Activated CD4-positive, alpha-beta T cell treated with anti-CD3 and anti-CD28 coated beads for 1 hour (primary cell): Measurements from ENCODE around the gene ITGAL.
"Not testable (repeated sequence)": the region's sequence is repeated elsewhere in the genome, so short reads cannot be mapped to it uniquely, and the experiment has no call there.

Source experiments
- DNase-seq: peaks from one replicate; pipeline ENCODE4 v3.0.0-alpha.2; 2020

ITGAL gene

GRCh38 chr16:30458561-30459394, 13.8 kb upstream of the ITGAL start:
- peak; percentile 51 for DNase-seq

- no peak for DNase-seq
Observed at GRCh38 chr16:30459456-30459855, 13.1 kb upstream of the ITGAL start.

DNA sequence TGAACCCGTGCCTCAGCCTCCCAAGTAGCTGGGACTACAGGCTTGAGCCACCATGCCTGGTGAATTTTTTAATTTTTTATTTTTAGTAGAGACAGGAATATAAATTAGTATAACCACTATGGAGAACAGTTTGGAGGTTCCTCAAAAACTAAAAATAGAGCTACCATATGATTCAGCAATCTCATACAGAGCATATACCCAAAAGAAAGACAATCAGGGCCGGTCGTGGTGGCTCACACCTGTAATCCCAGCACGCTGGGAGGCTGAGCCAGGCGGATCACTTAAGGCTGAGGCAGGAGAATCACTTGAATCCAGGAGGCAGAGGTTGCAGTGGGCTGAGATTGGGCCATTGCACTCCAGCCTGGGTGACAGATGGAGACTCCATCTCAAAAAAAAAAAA, 11.1 kb upstream of the ITGAL start:
- DNase-seq, result not testable (repeated sequence)

DNA sequence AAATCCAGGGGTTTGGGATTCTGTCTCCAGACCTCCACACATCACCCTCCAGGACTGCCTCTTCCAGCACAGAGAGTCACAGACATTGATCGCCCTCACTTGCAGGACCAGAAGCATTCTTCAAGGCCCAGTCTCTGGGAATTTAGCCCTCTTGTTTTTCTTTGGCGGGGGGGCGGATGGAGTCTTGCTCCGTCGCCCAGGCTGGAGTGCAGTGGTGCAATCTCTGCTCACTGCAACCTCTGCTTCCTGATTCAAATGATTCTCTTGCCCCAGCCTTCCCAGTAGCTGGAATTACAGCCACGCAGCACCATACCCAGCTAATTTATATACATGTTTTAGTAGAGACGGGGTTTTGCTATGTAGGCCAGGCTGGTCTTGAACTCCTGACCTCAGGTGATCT, 8.5 kb upstream of the ITGAL start:
- DNase-seq, result no peak

GRCh38 chr16:30470170-30470512, 2.4 kb upstream of the ITGAL start:
- DNase-seq, result no peak

GRCh38 chr16:30470632-30470995, 1.9 kb upstream of the ITGAL start:
- DNase-seq, result no peak

- DNase-seq, result peak; percentile 22
Observed at GRCh38 chr16:30473231-30474073, 910 bp downstream of the ITGAL start.

- DNase-seq, result no peak
Observed at GRCh38 chr16:30474074-30474452, 1.5 kb downstream of the ITGAL start.

DNA sequence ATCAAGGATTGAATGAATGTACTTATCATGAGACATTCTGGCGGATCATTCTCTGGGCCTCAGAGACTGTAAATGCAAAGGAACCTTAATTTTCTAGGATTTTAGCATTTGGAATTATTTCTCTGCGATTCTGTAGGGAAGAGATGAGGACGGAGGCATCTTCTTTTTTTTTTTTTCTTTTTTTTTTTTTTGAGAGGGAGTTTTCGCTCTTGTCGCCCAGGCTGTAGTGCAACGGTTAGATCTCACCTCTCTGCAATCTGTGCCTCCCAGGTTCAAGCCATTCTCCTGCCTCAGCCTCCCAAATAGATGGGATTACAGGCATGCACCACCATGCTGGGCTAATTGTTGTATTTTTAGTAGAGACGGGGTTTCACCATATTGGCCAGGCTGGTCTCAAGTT, 2.1 kb downstream of the ITGAL start:
- no peak for DNase-seq

DNA sequence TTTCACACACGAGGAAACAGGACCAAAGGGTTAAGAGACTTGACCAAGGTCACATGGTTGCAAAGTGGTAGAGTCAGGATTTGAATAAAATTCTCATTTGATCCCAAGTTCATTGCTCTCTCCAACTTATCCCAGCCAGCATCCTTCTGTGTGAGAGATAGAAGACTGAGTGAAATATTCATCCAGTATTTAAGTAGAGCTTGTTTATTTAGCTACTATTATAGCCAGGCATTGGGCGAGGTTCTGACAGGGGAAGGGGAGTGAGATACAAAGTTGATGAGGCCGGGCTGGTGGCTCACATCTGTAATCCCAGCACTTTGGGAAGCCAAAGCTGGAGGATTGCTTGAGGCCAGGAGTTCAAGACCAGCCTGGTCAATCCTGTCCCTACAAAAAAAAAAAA, 4.4 kb downstream of the ITGAL start:
- no peak for DNase-seq

GRCh38 chr16:30477773-30478172, 5.2 kb downstream of the ITGAL start:
- DNase-seq, result not testable (repeated sequence)

- no peak for DNase-seq
Observed at GRCh38 chr16:30478766-30479478, 6.4 kb downstream of the ITGAL start.

DNA sequence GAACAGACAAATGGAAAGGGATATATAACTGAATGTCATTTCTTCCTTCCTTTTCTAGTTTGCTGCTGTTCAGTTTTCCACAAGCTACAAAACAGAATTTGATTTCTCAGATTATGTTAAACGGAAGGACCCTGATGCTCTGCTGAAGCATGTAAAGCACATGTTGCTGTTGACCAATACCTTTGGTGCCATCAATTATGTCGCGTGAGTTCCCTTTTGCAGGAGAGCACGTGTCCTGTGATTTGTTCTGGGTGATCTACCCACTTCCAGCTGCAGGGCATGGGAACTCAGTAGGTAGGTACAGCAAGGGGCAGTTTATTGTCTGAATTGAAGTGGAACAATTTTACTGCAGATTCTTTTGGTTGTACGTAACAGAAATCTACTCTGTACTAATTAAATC, 8.8 kb downstream of the ITGAL start:
- no peak for DNase-seq

DNA sequence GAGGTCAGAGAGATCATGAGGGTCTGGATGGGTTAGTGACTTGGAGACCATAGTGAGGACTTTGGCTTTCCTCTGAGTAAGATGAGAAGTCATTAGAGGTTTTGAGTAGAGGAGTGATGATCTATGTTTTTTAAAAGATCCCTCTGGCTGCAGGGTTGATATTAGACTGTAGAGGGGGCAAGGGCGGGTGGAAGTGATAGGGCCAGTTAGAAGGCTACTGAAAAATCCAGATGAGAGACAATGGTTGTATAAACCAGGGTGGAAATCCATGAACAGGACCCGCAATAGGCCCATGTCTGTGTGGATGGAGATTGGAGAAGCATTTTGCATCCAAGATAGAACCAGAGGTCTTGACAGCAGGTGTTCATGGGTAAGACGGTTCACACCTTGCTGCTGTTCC, 9.8 kb downstream of the ITGAL start:
- no peak for DNase-seq

DNA sequence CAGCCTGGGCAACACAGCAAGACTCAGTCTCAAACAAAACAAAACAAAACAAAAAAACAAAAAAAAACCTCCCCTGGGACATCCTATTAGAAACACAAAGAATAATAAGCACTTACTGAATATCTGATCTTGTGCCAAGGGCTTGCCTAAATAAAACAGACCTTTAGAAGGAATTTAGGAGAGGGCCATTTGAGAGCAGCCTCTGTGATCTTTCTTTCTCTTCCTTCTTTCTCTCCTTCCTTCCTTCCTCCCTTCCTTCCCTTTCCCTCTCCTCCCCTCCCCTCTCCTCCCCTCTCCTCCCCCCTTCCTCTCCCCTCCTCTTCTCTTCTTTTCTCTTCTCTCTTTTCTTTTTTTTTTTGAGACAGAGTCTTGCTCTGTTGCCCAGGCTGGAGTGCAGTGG, 12.3 kb downstream of the ITGAL start:
- DNase-seq, result no peak

DNA sequence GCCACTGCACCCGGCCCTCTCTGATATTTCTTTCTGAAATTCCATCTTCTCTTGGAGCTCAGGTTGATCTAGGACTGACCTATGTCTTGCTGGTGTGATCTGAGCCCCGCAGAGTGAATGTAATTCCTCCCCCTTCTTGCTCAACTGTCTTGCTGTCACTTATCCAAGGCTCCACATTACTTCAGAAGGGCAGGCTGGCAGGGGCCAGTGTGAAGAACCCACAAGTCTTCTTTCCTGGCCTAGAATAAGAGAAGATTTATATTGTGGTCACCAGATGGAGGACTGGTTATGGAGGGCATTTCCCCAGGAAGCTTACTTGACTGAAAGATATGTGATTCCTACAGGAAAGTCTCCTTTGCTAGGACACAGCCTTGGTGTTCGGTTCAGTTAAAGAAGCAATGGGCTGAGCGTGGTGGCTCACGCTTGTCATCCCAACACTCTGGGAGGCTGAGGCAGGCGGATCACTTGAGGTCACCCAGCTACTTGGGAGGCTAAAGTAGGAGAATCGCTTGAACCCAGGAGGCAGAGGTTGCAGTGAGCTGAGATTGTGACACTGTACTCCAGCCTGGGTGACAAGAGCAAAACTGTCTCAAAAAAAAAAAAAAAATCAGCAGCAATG, 13.4 kb downstream of the ITGAL start:
- no peak for DNase-seq

- no peak for DNase-seq
Observed at GRCh38 chr16:30488764-30489605, 16.4 kb downstream of the ITGAL start.

- no peak for DNase-seq
Observed at GRCh38 chr16:30490210-30490609, 17.7 kb downstream of the ITGAL start.

DNA sequence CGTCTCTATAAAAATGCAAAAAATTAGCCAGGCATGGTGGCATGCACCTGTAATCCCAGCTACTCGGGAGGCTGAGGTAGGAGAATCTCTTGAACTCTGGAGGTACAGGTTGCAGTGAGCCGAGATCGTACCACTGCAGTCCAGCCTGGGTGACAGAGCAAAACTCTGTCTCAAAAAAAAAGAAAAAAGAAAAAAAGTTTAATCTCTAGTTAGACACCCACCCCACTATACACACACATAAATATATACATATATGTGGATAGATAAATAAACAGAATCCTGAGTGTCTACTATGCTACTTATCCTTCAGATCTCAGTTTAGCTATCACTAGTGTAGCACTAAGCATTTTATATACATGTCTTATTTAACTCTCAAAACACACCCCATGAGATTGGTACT, 18.7 kb downstream of the ITGAL start:
- DNase-seq, result no peak

DNA sequence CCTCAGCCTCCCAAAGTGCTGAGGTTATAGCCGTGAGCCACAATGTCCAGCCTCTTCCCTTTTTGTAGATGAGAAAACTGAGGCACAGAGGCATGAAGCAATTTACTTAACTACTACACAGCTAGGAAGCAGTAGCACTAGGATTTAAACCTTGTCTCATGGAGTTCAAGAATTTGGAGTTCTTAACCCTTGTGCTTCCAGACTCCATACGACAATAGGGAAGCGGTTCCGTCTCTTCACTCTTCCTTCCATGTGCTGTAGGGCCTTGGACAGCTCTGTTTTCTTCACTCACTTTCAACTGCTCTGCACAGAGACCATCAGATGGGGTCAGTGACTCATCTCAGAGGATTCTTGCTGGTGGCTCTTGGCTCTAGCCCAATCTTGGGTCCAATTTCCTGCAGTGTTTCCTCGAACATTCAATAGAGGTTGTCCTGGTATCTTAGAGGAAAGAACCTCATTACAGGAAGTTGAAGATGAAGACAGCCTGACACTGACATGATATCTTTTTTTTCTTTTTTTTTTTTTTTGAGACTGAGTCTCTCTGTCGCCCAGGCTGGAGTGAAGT, 19.3 kb downstream of the ITGAL start:
- peak; percentile 21 for DNase-seq

- DNase-seq, result no peak
Observed at GRCh38 chr16:30493941-30494488, 21.5 kb downstream of the ITGAL start.

- no peak for DNase-seq
Observed at GRCh38 chr16:30494709-30495108, 22.2 kb downstream of the ITGAL start.
